Colonic mucosa (tissue), 4 donors: Measurements from ENCODE around the gene SLC25A5. TPM values are rescaled to one million over a fixed set of nuclear protein-coding genes. Genes with fewer than 3 reads are reported as not detected.
A peak's percentile ranks its signal among the peaks of the same experiment; 100 is the strongest.
"Not testable (repeated sequence)": the region's sequence is repeated elsewhere in the genome, so short reads cannot be mapped to it uniquely, and the experiment has no call there.

Experiments used
- DNase-seq: peaks from one replicate; pipeline ENCODE4 v3.0.0-alpha.2; 2020
- H3K27ac ChIP-seq: fragments of 200-600 bp; one replicate; pipeline ENCODE4 v1.8.0; 2021
- H3K27me3 ChIP-seq: fragments of 200-600 bp; one replicate; pipeline ENCODE4 v1.8.0; 2021
- H3K36me3 ChIP-seq: fragments of 200-600 bp; one replicate; pipeline ENCODE4 v1.8.0; 2021
- H3K4me1 ChIP-seq: fragments of 200-600 bp; one replicate; pipeline ENCODE4 v1.8.0; 2021; ENCODE audit warnings: mild to moderate bottlenecking
- H3K4me3 ChIP-seq: fragments of 200-600 bp; one replicate; pipeline ENCODE4 v1.8.0; 2021
- H3K9ac ChIP-seq, 2 donors: one replicate each; pipeline ENCODE4 v1.7.0; 2013; ENCODE audit warnings: control low read depth in 2 of 2, low read depth in 2 of 2, low read length in 2 of 2
- H3K9me3 ChIP-seq: fragments of 200-600 bp; one replicate; pipeline ENCODE4 v1.8.0; 2021
- intact Hi-C: fragments of 100-400 bp; cut with DNase I; formaldehyde crosslinking; loops from one replicate; pipeline ENCODE4 v1.14.1; 2022
- total RNA-seq, 2 donors: library from RNA; stranded (reverse); fragmentation: NEBNext Ultra II Directional in 1 of 2; extraction: Animal tissue kit (Norgen Biotek cat#: 25700) in 1 of 2; gene quantifications; one replicate each; pipeline ENCODE4 v1.2.1, GENCODE V29; 2021
- TF ChIP-seq, protein P1 (sequence below): fragments of 200-600 bp; IDR thresholded peaks from one replicate; pipeline ENCODE4 v1.8.0; 2022; ENCODE audit warnings: antibody characterized with exemption, mild to moderate bottlenecking
- donor health status: healthy.
- donor health status: DM: no; HTN: no; CAD: no.
- donor health status: DM: no; HTN: no; CAD: no.

SLC25A5 gene
- total RNA-seq, 2 donors from 2014 or later, result 1,091 to 1,162 TPM

DNA sequence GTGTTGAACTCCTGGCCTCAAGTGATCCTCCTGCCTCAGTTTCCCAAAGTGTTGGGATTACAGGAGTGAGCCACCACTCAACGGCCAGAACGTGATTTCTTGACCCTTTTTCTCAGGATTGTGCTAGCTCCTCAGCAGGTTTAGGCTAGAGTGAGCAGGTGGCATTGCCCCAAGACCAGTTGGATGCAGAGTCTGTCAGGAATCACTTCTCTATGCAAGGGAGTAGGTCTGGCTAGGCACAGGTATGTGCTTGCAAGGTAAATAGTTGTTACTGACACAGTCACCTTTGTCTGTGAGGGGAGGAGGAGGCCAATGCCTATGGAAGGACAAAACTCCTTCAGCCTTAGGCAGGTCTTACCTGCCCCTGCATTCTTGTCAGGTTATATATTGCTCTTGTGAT, 24.2 kb downstream of the SLC25A5 start:
- TF ChIP-seq, protein P1, sequence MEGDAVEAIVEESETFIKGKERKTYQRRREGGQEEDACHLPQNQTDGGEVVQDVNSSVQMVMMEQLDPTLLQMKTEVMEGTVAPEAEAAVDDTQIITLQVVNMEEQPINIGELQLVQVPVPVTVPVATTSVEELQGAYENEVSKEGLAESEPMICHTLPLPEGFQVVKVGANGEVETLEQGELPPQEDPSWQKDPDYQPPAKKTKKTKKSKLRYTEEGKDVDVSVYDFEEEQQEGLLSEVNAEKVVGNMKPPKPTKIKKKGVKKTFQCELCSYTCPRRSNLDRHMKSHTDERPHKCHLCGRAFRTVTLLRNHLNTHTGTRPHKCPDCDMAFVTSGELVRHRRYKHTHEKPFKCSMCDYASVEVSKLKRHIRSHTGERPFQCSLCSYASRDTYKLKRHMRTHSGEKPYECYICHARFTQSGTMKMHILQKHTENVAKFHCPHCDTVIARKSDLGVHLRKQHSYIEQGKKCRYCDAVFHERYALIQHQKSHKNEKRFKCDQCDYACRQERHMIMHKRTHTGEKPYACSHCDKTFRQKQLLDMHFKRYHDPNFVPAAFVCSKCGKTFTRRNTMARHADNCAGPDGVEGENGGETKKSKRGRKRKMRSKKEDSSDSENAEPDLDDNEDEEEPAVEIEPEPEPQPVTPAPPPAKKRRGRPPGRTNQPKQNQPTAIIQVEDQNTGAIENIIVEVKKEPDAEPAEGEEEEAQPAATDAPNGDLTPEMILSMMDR, result no peak
- no peaks in the 10 kb centered on the region for H3K27me3 ChIP-seq
- intact Hi-C loops, result no loop called here
- H3K27ac ChIP-seq, result no peak overlapping the region
- H3K36me3 ChIP-seq, result no peaks in the 10 kb centered on the region
- H3K9ac ChIP-seq, result no peak overlapping the region
- no peak overlapping the region for H3K4me3 ChIP-seq
- H3K4me1 ChIP-seq, result no peaks in the 10 kb centered on the region
- no peak for DNase-seq
- no peaks in the 10 kb centered on the region for H3K9me3 ChIP-seq

DNA sequence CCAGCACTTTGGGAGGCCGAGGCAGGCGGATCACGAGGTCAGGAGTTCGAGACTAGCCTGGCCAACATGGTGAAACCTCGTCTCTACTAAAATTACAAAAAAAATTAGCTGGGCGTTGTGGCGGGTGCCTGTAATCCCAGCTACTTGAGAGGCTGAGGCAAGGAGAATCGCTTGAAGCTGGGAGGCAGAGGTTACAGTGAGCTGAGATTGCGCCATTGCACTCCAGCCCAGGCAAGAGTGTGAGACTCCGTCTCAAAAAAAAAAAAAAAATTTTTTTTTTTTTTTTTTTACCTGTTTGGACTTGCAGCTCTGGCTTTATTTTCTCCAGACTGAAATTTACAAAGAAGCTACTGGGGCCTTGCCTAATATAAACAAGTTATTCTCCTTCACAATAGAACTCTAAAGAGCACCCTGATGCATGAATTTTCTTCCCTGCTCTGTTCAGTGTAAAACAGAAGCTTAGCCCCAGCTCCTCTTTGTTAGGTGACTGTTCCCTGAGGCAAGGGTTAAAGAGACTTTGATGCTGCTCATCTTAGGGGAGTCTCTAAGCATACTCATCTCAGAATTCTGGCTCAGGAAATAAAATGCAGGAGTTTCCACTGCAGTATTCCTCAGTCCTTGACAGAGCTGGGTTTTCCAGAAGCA, 25.7 kb downstream of the SLC25A5 start:
- H3K4me1 ChIP-seq, H3K9me3 ChIP-seq, H3K9ac ChIP-seq, DNase-seq, H3K36me3 ChIP-seq, intact Hi-C loops, H3K4me3 ChIP-seq, H3K27me3 ChIP-seq: not testable (repeated sequence)
- H3K27ac ChIP-seq, result peak overlapping the region; percentile 65

DNA sequence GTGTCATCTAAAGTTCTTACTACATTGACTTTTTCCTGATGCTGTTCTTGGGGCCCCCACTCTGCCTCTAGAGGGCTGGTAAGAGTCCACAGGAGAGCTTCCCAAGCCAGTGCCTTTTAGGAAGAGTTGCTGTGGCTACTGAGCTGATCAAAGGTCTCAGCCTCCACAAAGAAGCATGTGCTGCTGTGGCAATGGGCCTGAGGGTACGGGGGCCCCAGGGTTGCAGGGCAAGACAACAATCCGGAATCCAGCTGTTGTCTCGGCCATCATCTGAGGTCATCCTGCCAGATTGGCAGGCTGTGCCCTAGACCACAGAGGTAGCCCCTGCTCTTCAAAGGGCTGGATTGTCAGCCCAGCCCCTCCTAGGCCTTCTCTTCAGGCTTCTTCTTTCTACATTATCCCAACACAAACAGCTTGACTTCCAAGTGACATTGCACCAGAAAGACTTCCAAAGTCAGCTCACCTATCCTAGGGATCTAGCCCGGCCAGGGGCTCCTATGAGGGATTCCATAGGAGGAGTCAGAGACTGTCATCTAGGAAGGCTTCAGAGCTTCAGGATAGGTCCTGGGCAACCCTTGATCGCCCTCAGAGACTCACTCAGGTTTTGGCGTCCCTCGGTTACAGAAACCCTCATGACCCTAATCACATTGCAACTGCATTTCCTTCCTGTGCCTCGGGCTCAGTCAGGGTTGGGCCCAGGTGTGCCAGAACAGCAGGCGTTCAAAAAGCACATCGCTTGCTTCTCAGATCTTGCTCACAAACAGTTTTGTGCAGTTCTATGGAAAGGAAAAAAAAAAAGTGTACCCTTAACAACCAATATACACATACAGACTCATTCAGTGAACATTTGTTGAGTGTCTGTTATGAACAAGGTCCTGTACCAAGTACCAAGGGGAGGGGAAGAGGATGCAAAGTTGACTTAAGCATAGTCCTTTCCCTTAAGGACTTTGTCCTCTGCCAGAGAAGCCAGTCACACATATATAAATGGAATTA, 27.8 kb downstream of the SLC25A5 start:
- Histone ChIP-seq H3K4me1 (no peaks in the 10 kb centered on the region), H3K9me3 (no peaks in the 10 kb centered on the region), H3K36me3 (no peaks in the 10 kb centered on the region), H3K4me3 (no peak overlapping the region), H3K9ac (peak overlapping the region in 1 of 2 donors; percentile 46), H3K27ac (peak overlapping the region; percentile 59), H3K27me3 (no peaks in the 10 kb centered on the region)
- DNase-seq, result no peak
- TF ChIP-seq, protein P1, result no peak
- intact Hi-C loops, result no loop called here

DNA sequence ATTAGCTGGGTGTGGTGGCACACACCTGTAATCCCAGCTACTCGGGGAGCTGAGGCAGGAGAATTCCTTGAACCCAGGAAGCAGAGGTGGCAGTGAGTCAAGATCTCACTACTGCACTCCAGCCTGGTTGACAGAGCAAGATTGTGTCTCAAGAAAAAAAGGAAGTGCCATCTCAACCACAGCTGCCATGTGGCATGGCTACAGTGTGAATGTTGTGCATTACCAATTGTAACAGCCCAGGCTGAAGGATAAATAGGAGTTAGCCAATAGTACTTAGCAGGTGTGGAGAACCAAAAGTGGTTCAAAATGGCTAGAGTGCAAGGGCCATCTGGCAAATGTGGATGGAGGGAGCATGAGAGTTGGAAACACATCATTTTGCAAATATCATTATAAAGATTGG, 28.9 kb downstream of the SLC25A5 start:
- no peaks in the 10 kb centered on the region for H3K4me1 ChIP-seq
- no peak overlapping the region for H3K4me3 ChIP-seq
- TF ChIP-seq, protein P1, result no peak
- no peaks in the 10 kb centered on the region for H3K36me3 ChIP-seq
- intact Hi-C loops, result no loop called here
- DNase-seq, result no peak
- peak overlapping the region; percentile 59 for H3K27ac ChIP-seq
- no peak overlapping the region for H3K9ac ChIP-seq
- H3K27me3 ChIP-seq, result no peaks in the 10 kb centered on the region
- H3K9me3 ChIP-seq, result no peaks in the 10 kb centered on the region

DNA sequence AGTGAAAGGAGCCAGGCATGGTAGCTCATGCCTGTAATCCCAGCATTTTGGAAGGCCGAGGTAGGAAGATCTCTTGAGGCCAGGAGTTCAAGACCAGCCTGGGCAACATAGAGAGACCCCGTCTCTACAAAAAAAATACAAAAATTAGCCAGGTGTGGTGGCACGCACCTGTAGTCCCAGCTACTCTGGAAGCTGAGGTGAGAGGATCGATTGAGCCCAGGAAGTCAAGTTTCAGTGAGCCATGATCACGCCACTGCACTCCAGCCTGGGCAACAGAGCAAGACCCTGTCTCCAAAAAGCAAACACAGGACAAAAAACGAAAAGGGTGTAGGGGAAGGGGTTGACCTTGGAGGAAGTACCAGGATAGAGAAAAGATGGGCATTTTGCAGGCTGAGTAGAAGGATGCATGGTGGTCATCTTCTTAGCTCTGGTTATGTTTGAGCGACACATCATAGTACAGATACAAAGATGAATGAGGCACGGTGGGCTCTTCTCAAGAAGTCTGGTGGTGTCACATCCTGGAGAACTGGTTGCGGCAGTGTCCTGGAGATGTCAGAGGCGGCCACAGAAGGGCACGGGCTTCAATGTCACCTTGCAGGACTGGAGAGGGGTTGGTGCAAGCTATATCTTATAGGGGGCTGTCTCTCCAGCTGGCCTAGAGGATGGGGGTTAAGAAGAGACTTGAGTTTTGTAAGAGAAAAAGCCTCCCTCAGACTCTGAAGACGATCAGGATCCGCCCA, 32.0 kb downstream of the SLC25A5 start:
- Histone ChIP-seq H3K27ac (no peak overlapping the region), H3K27me3 (no peaks in the 10 kb centered on the region), H3K9me3 (no peaks in the 10 kb centered on the region), H3K9ac (no peak overlapping the region), H3K4me3 (no peak overlapping the region), H3K4me1 (no peaks in the 10 kb centered on the region), H3K36me3 (no peaks in the 10 kb centered on the region)
- DNase-seq, result no peak
- intact Hi-C loops, result no loop called here
- TF ChIP-seq, protein P1, result no peak
